IMR-90 (cell line): ENCODE measurements around the gene BSND. TPM values are rescaled to one million over a fixed set of nuclear protein-coding genes. Genes with fewer than 3 reads are reported as not detected.

Experiments used
- ATAC-seq: fragments of 200-7000 bp; cut with Tn5 transposase; 2 replicates; pipeline ENCODE4 v1.9.1; 2020; ENCODE audit warnings: low read depth, mild to moderate bottlenecking, moderate library complexity
- BruUV-seq: library from RNA; stranded (reverse); fragments of 400-500 nt; replicated peaks from 2 replicates; lab custom pipeline; 2021; lab: Mats Ljungman, UMichigan
- CTCF ChIA-PET: fragments of 300-600 bp; formaldehyde crosslinking; extraction: SDS; loops from one replicate; lab custom pipeline; 2021; ENCODE audit warnings: antibody characterized with exemption; lab: Yijun Ruan, JAX
- POLR2A ChIA-PET: fragments of 300-600 bp; sonication (Branson Sonifier 250); formaldehyde crosslinking; loops from one replicate; lab custom pipeline; 2022; ENCODE audit warnings: antibody characterized with exemption; ENCODE audit not compliant: unreplicated experiment; lab: Charles Lee
- DNase-seq: peaks from one replicate; pipeline ENCODE4 v3.0.0; 2013
- H2AFZ ChIP-seq: replicated peaks from 2 replicates; pipeline ENCODE3; 2013; ENCODE audit warnings: low read length, mild to moderate bottlenecking; ENCODE audit not compliant: poor library complexity
- H2AK5ac ChIP-seq: 2 replicates; pipeline ENCODE4 v1.6.1; 2013; ENCODE audit warnings: low read depth, low read length, inconsistent platforms
- H2AK9ac ChIP-seq: replicated peaks from 2 replicates; pipeline ENCODE3; 2013; ENCODE audit warnings: mild to moderate bottlenecking, low read depth, low read length, moderate library complexity; ENCODE audit not compliant: poor library complexity
- H2BK120ac ChIP-seq: 2 replicates; pipeline ENCODE4 v1.6.1; 2013; ENCODE audit warnings: low read depth, low read length, inconsistent platforms
- H2BK15ac ChIP-seq: 3 replicates; pipeline ENCODE4 v1.6.1; 2013; ENCODE audit warnings: low read depth, low read length, inconsistent platforms
- H2BK20ac ChIP-seq: 2 replicates; pipeline ENCODE4 v1.6.1; 2013; ENCODE audit warnings: low read depth, mild to moderate bottlenecking, inconsistent platforms, low read length, moderate library complexity
- H2BK5ac ChIP-seq: 2 replicates; pipeline ENCODE4 v1.6.1; 2013; ENCODE audit warnings: mild to moderate bottlenecking, low read depth, low read length, inconsistent platforms; ENCODE audit not compliant: poor library complexity, severe bottlenecking
- H3K14ac ChIP-seq: replicated peaks from 2 replicates; pipeline ENCODE4 v1.6.1; 2013; ENCODE audit warnings: low read depth, low read length, inconsistent platforms
- H3K18ac ChIP-seq: 2 replicates; pipeline ENCODE4 v1.6.1; 2013; ENCODE audit warnings: low read depth, low read length, control low read depth
- H3K23ac ChIP-seq: 2 replicates; pipeline ENCODE4 v1.6.1; 2013; ENCODE audit warnings: low read depth, low read length, inconsistent platforms
- H3K27ac ChIP-seq: 2 replicates; pipeline ENCODE4 v1.5.1; 2013; ENCODE audit warnings: mild to moderate bottlenecking, control low read depth, low read length; ENCODE audit not compliant: insufficient read depth
- H3K27me3 ChIP-seq: 2 replicates; pipeline ENCODE4 v1.6.1; 2013; ENCODE audit warnings: low read length; ENCODE audit not compliant: control insufficient read depth, insufficient read depth
- H3K36me3 ChIP-seq: 2 replicates; pipeline ENCODE4 v1.6.1; 2013; ENCODE audit warnings: low read length, mixed read lengths; ENCODE audit not compliant: control insufficient read depth, insufficient read depth
- H3K4ac ChIP-seq: 2 replicates; pipeline ENCODE4 v1.6.1; 2013; ENCODE audit warnings: low read depth, low read length, inconsistent platforms
- H3K4me1 ChIP-seq: 2 replicates; pipeline ENCODE4 v1.6.1; 2013; ENCODE audit warnings: low read length, mixed read lengths; ENCODE audit not compliant: control insufficient read depth, insufficient read depth
- H3K4me2 ChIP-seq: 2 replicates; pipeline ENCODE4 v1.6.1; 2013; ENCODE audit warnings: low read depth, mild to moderate bottlenecking, control low read depth, low read length, moderate library complexity
- H3K4me3 ChIP-seq: 2 replicates; pipeline ENCODE4 v1.5.1; 2013; ENCODE audit warnings: low read depth, mild to moderate bottlenecking, control low read depth, low read length, moderate library complexity; ENCODE audit not compliant: insufficient read depth
- H3K56ac ChIP-seq: 2 replicates; pipeline ENCODE4 v1.6.1; 2013; ENCODE audit warnings: low read length, inconsistent platforms; ENCODE audit not compliant: insufficient read depth; ENCODE audit errors: extremely low read depth
- H3K79me1 ChIP-seq, 2 experiments: 2 replicates each; pipeline ENCODE4 v1.6.1; 2013; ENCODE audit warnings: low read length in 2 of 2, inconsistent platforms in 1 of 2, low read depth in 1 of 2
- H3K9ac ChIP-seq: 2 replicates; pipeline ENCODE4 v1.6.1; 2013; ENCODE audit warnings: low read depth, low read length, control low read depth
- H3K9me1 ChIP-seq: 2 replicates; pipeline ENCODE4 v1.6.1; 2013; ENCODE audit warnings: low read length, inconsistent platforms; ENCODE audit not compliant: insufficient read depth
- H3K9me3 ChIP-seq: 2 replicates; pipeline ENCODE4 v1.6.1; 2013; ENCODE audit warnings: low read length; ENCODE audit not compliant: control insufficient read depth, insufficient read depth
- H4K20me1 ChIP-seq: 2 replicates; pipeline ENCODE4 v1.6.1; 2013; ENCODE audit warnings: low read length, inconsistent platforms; ENCODE audit not compliant: insufficient read depth
- H4K5ac ChIP-seq: 2 replicates; pipeline ENCODE4 v1.6.1; 2013; ENCODE audit warnings: mild to moderate bottlenecking, low read depth, low read length, control low read depth
- H4K8ac ChIP-seq, 2 experiments: 2 replicates each; pipeline ENCODE4 v1.6.1; 2013; ENCODE audit warnings: low read depth in 2 of 2, low read length in 2 of 2, control low read depth in 1 of 2, inconsistent platforms in 1 of 2
- H4K91ac ChIP-seq: 2 replicates; pipeline ENCODE4 v1.6.1; 2013; ENCODE audit warnings: low read depth, low read length, inconsistent platforms; ENCODE audit not compliant: insufficient read depth
- BHLHE40 ChIP-seq: fragments of 150-350 bp; IDR thresholded peaks from 2 replicates; pipeline ENCODE4 v1.6.1; 2016; ENCODE audit warnings: mild to moderate bottlenecking, low read depth, low read length
- CEBPB ChIP-seq: IDR thresholded peaks from 2 replicates; pipeline ENCODE4 v1.6.1; 2012; ENCODE audit warnings: low read depth, low read length, improper control_type of control experiment
- CHD1 ChIP-seq: IDR thresholded peaks from 2 replicates; pipeline ENCODE4 v1.6.1; 2012; ENCODE audit warnings: low read depth, low read length, improper control_type of control experiment
- CTCF ChIP-seq: conservative IDR thresholded peaks from 2 replicates; pipeline ENCODE4 v1.5.1; 2012; ENCODE audit warnings: mild to moderate bottlenecking, low read depth, low read length, improper control_type of control experiment
- ELK1 ChIP-seq: fragments of 150-350 bp; IDR thresholded peaks from 2 replicates; pipeline ENCODE4 v1.6.1; 2016; ENCODE audit warnings: low read depth, mild to moderate bottlenecking, low read length, moderate library complexity, borderline replicate concordance
- FOS ChIP-seq: fragments of 150-350 bp; IDR thresholded peaks from 2 replicates; pipeline ENCODE4 v1.6.1; 2016; ENCODE audit warnings: low read depth, low read length
- MAFK ChIP-seq: IDR thresholded peaks from 2 replicates; pipeline ENCODE4 v1.6.1; 2012; ENCODE audit warnings: low read depth, low read length, improper control_type of control experiment
- MAZ ChIP-seq: IDR thresholded peaks from 2 replicates; pipeline ENCODE4 v1.6.1; 2012; ENCODE audit warnings: low read depth, mild to moderate bottlenecking, low read length, improper control_type of control experiment, moderate library complexity, borderline replicate concordance
- MXI1 ChIP-seq: IDR thresholded peaks from 2 replicates; pipeline ENCODE4 v1.6.1; 2012; ENCODE audit warnings: low read depth, mild to moderate bottlenecking, low read length, moderate library complexity, borderline replicate concordance
- NFE2L2 ChIP-seq: fragments of 150-350 bp; IDR thresholded peaks from 2 replicates; pipeline ENCODE4 v1.6.1; 2016; ENCODE audit warnings: low read depth, mild to moderate bottlenecking, low read length
- POLR2A ChIP-seq: IDR thresholded peaks from 2 replicates; pipeline ENCODE4 v1.6.1; 2012; ENCODE audit warnings: mild to moderate bottlenecking, low read depth, low read length
- RAD21 ChIP-seq: IDR thresholded peaks from 2 replicates; pipeline ENCODE4 v1.6.1; 2012; ENCODE audit warnings: low read length, improper control_type of control experiment
- RCOR1 ChIP-seq: IDR thresholded peaks from 2 replicates; pipeline ENCODE4 v1.6.1; 2012; ENCODE audit warnings: mild to moderate bottlenecking, low read length, improper control_type of control experiment; ENCODE audit not compliant: insufficient replicate concordance
- RFX5 ChIP-seq: IDR thresholded peaks from 2 replicates; pipeline ENCODE4 v1.8.0; 2012; ENCODE audit warnings: low read depth, mild to moderate bottlenecking, low read length, moderate library complexity
- SMC3 ChIP-seq: fragments of 150-350 bp; IDR thresholded peaks from 2 replicates; pipeline ENCODE4 v1.6.1; 2016; ENCODE audit warnings: low read depth, mild to moderate bottlenecking, antibody characterized with exemption, low read length, moderate library complexity
- USF2 ChIP-seq: fragments of 150-350 bp; IDR thresholded peaks from 2 replicates; pipeline ENCODE4 v1.6.1; 2017; ENCODE audit warnings: mild to moderate bottlenecking, antibody characterized with exemption, low read length, low read depth
- WGBS, 2 experiments: methylation state at CpG; one replicate each; pipeline versions ENCODE4 v1.1.5 to v1.1.7; 2013; ENCODE audit warnings: missing lambda C conversion rate in 2 of 2; ENCODE audit not compliant: insufficient read length in 1 of 2; ENCODE audit errors: extremely low coverage in 2 of 2; 5-methylcytosine and 5-hydroxymethylcytosine counted together
- dilution Hi-C: fragments of 300-500 bp; cut with HindIII; formaldehyde crosslinking; loops from one replicate; pipeline ENCODE4 v1.14.3; 2018; ENCODE audit warnings: low sequenced_read_pairs; ENCODE audit not compliant: unreplicated experiment
- in situ Hi-C: fragments of 300-500 bp; cut with MboI; formaldehyde crosslinking; loops from 3 replicates; pipeline ENCODE4 v1.14.3; 2019; ENCODE audit warnings: low sequenced_read_pairs, inconsistent platforms, mixed read lengths
- intact Hi-C: fragments of 100-400 bp; cut with micrococcal nuclease; formaldehyde crosslinking; loops from 2 replicates; pipeline ENCODE4 v1.10.0; 2022
- polyA plus RNA-seq, 3 experiments: library from polyadenylated mRNA; depleted of rRNA; stranded (reverse); fragments of >200 nt; gene quantifications; 2 replicates each; pipeline ENCODE4 v1.2.3, GENCODE V29; 2012; ENCODE audit warnings: low replicate concordance in 1 of 3
- total RNA-seq: library from RNA; depleted of rRNA; stranded (reverse); fragments of >200 nt; gene quantifications from 2 replicates; pipeline ENCODE4 v1.2.3, GENCODE V29; 2012

The BSND gene
- total and polyA plus RNA-seq, 2 of the 4 experiments (the other 2 are of a cell fraction), result not detected

- dilution Hi-C loops, result no loop called here
These were observed 58.7 kb downstream of the BSND start for GRCh38 chr1:55057270-55057955.

More at GRCh38 chr1:55057270-55057955, 58.7 kb downstream of the BSND start:
- Histone ChIP-seq H3K4me2 (no peak overlapping the region), H4K20me1 (no peaks in the 10 kb centered on the region), H2AK5ac (no peak overlapping the region), H3K36me3 (no peaks in the 10 kb centered on the region), H3K4me1 (no peaks in the 10 kb centered on the region), H3K23ac (no peak overlapping the region), H4K8ac (no peak overlapping the region), H4K5ac (no peak overlapping the region), H3K18ac (no peak overlapping the region), H3K56ac (no peak overlapping the region), H3K4ac (no peak overlapping the region), H2BK120ac (no peak overlapping the region), H4K91ac (no peak overlapping the region), H3K79me1 (no peaks in the 10 kb centered on the region), H3K9me1 (0 out of 2 replicates have a peak, but pooled peaks cover 7% of the 10 kb centered on the region), H2BK15ac (no peak overlapping the region), H3K27me3 (peaks cover 24% of the 10 kb centered on the region), H3K27ac (no peak overlapping the region), H3K9me3 (no peaks in the 10 kb centered on the region), H2BK20ac (no peak overlapping the region), H3K9ac (no peak overlapping the region), H2BK5ac (no peak overlapping the region), H3K4me3 (no peak overlapping the region), H2AK9ac (no peak overlapping the region), H3K14ac (no peak overlapping the region), H2AFZ (no peak overlapping the region)
- ChIA-PET CTCF (no interaction called here), POLR2A (no interaction called here)
- in situ Hi-C loops, result no loop called here
- TF ChIP-seq CTCF (no peak), RAD21 (no peak), MAFK (no peak), USF2 (no peak), ELK1 (no peak), CHD1 (no peak), RCOR1 (no peak), FOS (no peak), MXI1 (no peak), CEBPB (no peak), NFE2L2 (no peak), MAZ (no peak), SMC3 (no peak), RFX5 (no peak), BHLHE40 (no peak), POLR2A (no peak)
- DNase-seq (no peak), ATAC-seq (no peak)
- intact Hi-C loops, result no loop called here
- WGBS, 2 experiments, result 68% methylated on average over 7 of the region's 15 CpGs; no CpG with 5 or more reads in 1 of the 2 experiments
- no TSS peak for BruUV-seq
